WTC11 (cell line): ENCODE data around the gene TUBGCP6. TPM values are rescaled to one million over a fixed set of nuclear protein-coding genes. Genes with fewer than 3 reads are reported as not detected.

Experiments used
- ATAC-seq: fragments of 200-7000 bp; cut with Tn5 transposase; 2 replicates; pipeline ENCODE4 v1.10.0; 2021; ENCODE audit warnings: mild to moderate bottlenecking, moderate library complexity
- CTCF ChIA-PET: fragments of 300-600 bp; sonication (Branson Sonifier 250); formaldehyde crosslinking; loops from one replicate; lab custom pipeline; 2021; ENCODE audit warnings: antibody characterized with exemption; lab: Charles Lee
- POLR2A ChIA-PET: fragments of 350-600 bp; sonication (Branson Sonifier 250); formaldehyde crosslinking; loops from one replicate; lab custom pipeline; 2021; ENCODE audit warnings: antibody characterized with exemption; lab: Charles Lee
- DNase-seq: peaks from one replicate; pipeline ENCODE4 v3.0.0; 2021; ENCODE audit warnings: low spot score
- H3K27ac Mint-ChIP-seq: 2 replicates; pipeline ENCODE4 v1.8.0; 2021; ENCODE audit warnings: mixed read lengths
- H3K27me3 Mint-ChIP-seq: 2 replicates; pipeline ENCODE4 v1.8.0; 2021; ENCODE audit warnings: low read depth, mild to moderate bottlenecking, moderate library complexity, mixed read lengths
- H3K36me3 Mint-ChIP-seq: 2 replicates; pipeline ENCODE4 v1.8.0; 2021; ENCODE audit warnings: mixed read lengths
- H3K4me1 Mint-ChIP-seq: 2 replicates; pipeline ENCODE4 v1.8.0; 2022; ENCODE audit warnings: mixed read lengths
- H3K4me3 Mint-ChIP-seq: 2 replicates; pipeline ENCODE4 v1.8.0; 2021; ENCODE audit warnings: mild to moderate bottlenecking, moderate library complexity, mixed read lengths
- H3K9me3 Mint-ChIP-seq: 2 replicates; pipeline ENCODE4 v1.8.0; 2021; ENCODE audit warnings: mixed read lengths
- ATF6 ChIP-seq: sonication (generic); formaldehyde crosslinking; IDR thresholded peaks from 2 replicates; pipeline ENCODE4 v1.8.1; 2023; ENCODE audit warnings: mild to moderate bottlenecking, missing genetic modification reagents
- CREM ChIP-seq: sonication (generic); formaldehyde crosslinking; IDR thresholded peaks from 2 replicates; pipeline ENCODE4 v1.8.1; 2022; ENCODE audit warnings: mild to moderate bottlenecking, missing genetic modification reagents, moderate library complexity
- E2F4 ChIP-seq: sonication (generic); formaldehyde crosslinking; IDR thresholded peaks from 2 replicates; pipeline ENCODE4 v1.8.1; 2022; ENCODE audit warnings: low read depth, mild to moderate bottlenecking, moderate library complexity, missing genetic modification reagents, borderline replicate concordance
- HMGA2 ChIP-seq: fragments of 250-450 bp; sonication (Bioruptor Pico); IDR thresholded peaks from 2 replicates; pipeline ENCODE4 v1.4.0; 2021; ENCODE audit warnings: mild to moderate bottlenecking, moderate library complexity
- NFATC4 ChIP-seq: fragments of 250-450 bp; sonication (Bioruptor Pico); IDR thresholded peaks from 2 replicates; pipeline ENCODE4 v1.9.0; 2021; ENCODE audit warnings: mild to moderate bottlenecking
- NFE2L1 ChIP-seq: sonication (generic); formaldehyde crosslinking; IDR thresholded peaks from 2 replicates; pipeline ENCODE4 v1.8.1; 2023; ENCODE audit warnings: missing genetic modification reagents
- NFYB ChIP-seq: sonication (generic); formaldehyde crosslinking; conservative IDR thresholded peaks from 2 replicates; pipeline ENCODE4 v1.8.0; 2022; ENCODE audit warnings: low read depth, missing genetic modification reagents
- NR2C2 ChIP-seq: sonication (generic); formaldehyde crosslinking; IDR thresholded peaks from 2 replicates; pipeline ENCODE4 v1.8.0; 2022; ENCODE audit warnings: mild to moderate bottlenecking, missing genetic modification reagents
- SOX15 ChIP-seq: fragments of 250-450 bp; sonication (Bioruptor Pico); IDR thresholded peaks from 2 replicates; pipeline ENCODE4 v1.9.0; 2021; ENCODE audit warnings: mild to moderate bottlenecking
- ZNF219 ChIP-seq: sonication (generic); formaldehyde crosslinking; IDR thresholded peaks from 2 replicates; pipeline ENCODE4 v1.8.0; 2023; ENCODE audit warnings: missing genetic modification reagents, mild to moderate bottlenecking, borderline replicate concordance
- ZNF416 ChIP-seq: fragments of 250-450 bp; sonication (Bioruptor Pico); IDR thresholded peaks from 2 replicates; pipeline ENCODE4 v1.9.0; 2021; ENCODE audit warnings: mild to moderate bottlenecking, inconsistent platforms
- total RNA-seq: library from RNA; stranded (reverse); gene quantifications from 3 replicates; pipeline ENCODE4 v1.2.3, GENCODE V29; 2021
- TF ChIP-seq, protein P1 (sequence below): sonication (generic); formaldehyde crosslinking; IDR thresholded peaks from 2 replicates; pipeline ENCODE4 v1.8.0; 2022; ENCODE audit warnings: missing genetic modification reagents
- TF ChIP-seq, protein P2 (sequence below): fragments of 250-450 bp; sonication (Bioruptor Pico); conservative IDR thresholded peaks from 2 replicates; pipeline ENCODE4 v1.9.0; 2021; ENCODE audit warnings: mild to moderate bottlenecking
- TF ChIP-seq, protein P3 (sequence below): fragments of 250-450 bp; sonication (Bioruptor Pico); IDR thresholded peaks from 2 replicates; pipeline ENCODE4 v2.1.2; 2022; ENCODE audit warnings: mild to moderate bottlenecking, moderate library complexity
- TF ChIP-seq, protein P4 (sequence below): sonication (generic); formaldehyde crosslinking; IDR thresholded peaks from 2 replicates; pipeline ENCODE4 v1.8.0; 2022; ENCODE audit warnings: mild to moderate bottlenecking, missing genetic modification reagents
- TF ChIP-seq, protein P5 (sequence below): fragments of 250-450 bp; sonication (Bioruptor Pico); IDR thresholded peaks from 2 replicates; pipeline ENCODE4 v1.9.0; 2021; ENCODE audit warnings: moderate library complexity, mild to moderate bottlenecking, inconsistent platforms, borderline replicate concordance

The TUBGCP6 gene
- total RNA-seq, 1 experiment from 2014 or later: 45.4 TPM

DNA sequence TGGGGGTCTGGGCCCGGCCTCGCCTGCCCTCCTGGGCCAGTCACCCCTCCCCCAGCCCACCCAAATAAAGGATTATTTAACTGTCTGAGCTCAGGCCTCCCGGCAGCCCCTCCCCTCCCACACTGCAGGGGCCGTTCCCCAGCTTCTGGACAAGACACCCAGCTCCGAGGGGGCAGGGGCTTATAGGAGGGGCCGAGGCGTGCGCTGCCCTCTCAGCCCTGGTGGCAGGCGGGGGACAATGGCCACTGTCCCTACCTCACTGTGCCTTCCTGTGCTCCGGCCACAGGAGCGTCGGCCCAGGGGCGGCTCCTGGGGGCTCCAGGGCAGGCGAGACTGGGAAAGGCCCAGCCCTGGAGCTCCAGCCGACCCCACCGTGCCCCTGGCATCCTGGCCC is 46.2 kb downstream of the TUBGCP6 start:
- DNase-seq (no peak), ATAC-seq (no peak)
- Mint-ChIP-seq H3K9me3 (peaks cover 4% of the 10 kb centered on the region; the same call in 1 of the 2 replicates), H3K36me3 (peaks cover 9% of the 10 kb centered on the region), H3K4me1 (peaks cover 12% of the 10 kb centered on the region), H3K4me3 (no peak overlapping the region), H3K27me3 (no peaks in the 10 kb centered on the region), H3K27ac (no peak overlapping the region)
- ChIA-PET POLR2A (no interaction called here), CTCF (interaction anchor here (0.9 kb wide), 1 partner anchor 8 kb away, joined by 7 read pairs; no protein-coding TSS in a partner anchor)
- TF ChIP-seq ATF6: no peak
- no peak for TF ChIP-seq NFATC4 (CRISPR knock-in tag)
- no peak for TF ChIP-seq NFE2L1 (CRISPR knock-in tag)
- TF ChIP-seq ZNF416 (CRISPR knock-in tag): no peak
- TF ChIP-seq, protein P1, sequence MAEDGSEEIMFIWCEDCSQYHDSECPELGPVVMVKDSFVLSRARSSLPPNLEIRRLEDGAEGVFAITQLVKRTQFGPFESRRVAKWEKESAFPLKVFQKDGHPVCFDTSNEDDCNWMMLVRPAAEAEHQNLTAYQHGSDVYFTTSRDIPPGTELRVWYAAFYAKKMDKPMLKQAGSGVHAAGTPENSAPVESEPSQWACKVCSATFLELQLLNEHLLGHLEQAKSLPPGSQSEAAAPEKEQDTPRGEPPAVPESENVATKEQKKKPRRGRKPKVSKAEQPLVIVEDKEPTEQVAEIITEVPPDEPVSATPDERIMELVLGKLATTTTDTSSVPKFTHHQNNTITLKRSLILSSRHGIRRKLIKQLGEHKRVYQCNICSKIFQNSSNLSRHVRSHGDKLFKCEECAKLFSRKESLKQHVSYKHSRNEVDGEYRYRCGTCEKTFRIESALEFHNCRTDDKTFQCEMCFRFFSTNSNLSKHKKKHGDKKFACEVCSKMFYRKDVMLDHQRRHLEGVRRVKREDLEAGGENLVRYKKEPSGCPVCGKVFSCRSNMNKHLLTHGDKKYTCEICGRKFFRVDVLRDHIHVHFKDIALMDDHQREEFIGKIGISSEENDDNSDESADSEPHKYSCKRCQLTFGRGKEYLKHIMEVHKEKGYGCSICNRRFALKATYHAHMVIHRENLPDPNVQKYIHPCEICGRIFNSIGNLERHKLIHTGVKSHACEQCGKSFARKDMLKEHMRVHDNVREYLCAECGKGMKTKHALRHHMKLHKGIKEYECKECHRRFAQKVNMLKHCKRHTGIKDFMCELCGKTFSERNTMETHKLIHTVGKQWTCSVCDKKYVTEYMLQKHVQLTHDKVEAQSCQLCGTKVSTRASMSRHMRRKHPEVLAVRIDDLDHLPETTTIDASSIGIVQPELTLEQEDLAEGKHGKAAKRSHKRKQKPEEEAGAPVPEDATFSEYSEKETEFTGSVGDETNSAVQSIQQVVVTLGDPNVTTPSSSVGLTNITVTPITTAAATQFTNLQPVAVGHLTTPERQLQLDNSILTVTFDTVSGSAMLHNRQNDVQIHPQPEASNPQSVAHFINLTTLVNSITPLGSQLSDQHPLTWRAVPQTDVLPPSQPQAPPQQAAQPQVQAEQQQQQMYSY (CRISPR knock-in tag): no peak
- no peak for TF ChIP-seq CREM
- TF ChIP-seq, protein P2, sequence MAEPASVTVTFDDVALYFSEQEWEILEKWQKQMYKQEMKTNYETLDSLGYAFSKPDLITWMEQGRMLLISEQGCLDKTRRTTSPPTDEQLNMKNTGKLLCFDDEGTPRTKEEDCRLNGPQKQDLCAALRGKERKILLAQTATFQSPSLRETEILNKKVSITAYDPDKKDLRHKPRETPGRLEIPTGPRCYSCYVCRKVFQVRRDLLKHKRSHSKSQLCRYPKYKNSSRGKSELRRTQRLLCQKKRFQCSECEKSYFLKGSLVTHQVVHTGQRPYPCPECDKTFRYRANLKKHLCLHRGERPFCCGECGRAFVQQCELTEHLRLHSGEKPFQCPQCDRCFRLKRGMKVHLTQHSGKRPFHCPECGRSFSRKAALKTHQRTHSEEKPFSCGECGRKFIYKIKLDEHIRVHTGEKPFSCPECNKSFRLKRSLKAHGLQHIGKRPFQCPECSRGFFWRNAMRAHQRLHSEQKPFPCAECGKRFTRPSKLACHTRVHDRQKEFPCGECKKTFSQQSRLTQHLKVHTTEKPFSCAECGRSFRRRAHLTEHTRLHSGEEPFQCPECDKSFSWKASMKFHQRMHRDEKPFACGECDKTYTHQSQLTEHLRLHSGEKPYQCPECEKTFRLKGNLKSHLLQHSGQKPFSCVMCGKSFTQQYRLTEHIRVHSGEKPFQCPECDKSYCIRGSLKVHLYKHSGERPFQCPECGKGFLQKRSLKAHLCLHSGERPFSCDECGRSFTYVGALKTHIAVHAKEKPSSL: no peak
- TF ChIP-seq NR2C2: no peak
- no peak for TF ChIP-seq HMGA2 (CRISPR knock-in tag)
- TF ChIP-seq E2F4 (CRISPR knock-in tag): no peak
- TF ChIP-seq, protein P3, sequence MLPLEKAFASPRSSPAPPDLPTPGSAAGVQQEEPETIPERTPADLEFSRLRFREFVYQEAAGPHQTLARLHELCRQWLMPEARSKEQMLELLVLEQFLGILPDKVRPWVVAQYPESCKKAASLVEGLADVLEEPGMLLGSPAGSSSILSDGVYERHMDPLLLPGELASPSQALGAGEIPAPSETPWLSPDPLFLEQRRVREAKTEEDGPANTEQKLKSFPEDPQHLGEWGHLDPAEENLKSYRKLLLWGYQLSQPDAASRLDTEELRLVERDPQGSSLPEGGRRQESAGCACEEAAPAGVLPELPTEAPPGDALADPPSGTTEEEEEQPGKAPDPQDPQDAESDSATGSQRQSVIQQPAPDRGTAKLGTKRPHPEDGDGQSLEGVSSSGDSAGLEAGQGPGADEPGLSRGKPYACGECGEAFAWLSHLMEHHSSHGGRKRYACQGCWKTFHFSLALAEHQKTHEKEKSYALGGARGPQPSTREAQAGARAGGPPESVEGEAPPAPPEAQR (CRISPR knock-in tag): no peak
- TF ChIP-seq, protein P4, sequence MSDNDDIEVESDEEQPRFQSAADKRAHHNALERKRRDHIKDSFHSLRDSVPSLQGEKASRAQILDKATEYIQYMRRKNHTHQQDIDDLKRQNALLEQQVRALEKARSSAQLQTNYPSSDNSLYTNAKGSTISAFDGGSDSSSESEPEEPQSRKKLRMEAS (CRISPR knock-in tag): no peak
- TF ChIP-seq NFYB (CRISPR knock-in tag): no peak
- TF ChIP-seq SOX15 (CRISPR knock-in tag): no peak
- TF ChIP-seq, protein P5, sequence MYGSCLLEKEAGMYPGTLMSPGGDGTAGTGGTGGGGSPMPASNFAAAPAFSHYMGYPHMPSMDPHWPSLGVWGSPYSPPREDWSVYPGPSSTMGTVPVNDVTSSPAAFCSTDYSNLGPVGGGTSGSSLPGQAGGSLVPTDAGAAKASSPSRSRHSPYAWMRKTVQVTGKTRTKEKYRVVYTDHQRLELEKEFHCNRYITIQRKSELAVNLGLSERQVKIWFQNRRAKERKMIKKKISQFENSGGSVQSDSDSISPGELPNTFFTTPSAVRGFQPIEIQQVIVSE (CRISPR knock-in tag): no peak
- no peak for TF ChIP-seq ZNF219 (CRISPR knock-in tag)
